Hepatocyte (in vitro differentiated cells): Measurements from ENCODE around the gene KIF17. TPM values are rescaled to one million over a fixed set of nuclear protein-coding genes. Genes with fewer than 3 reads are reported as not detected.
A peak's percentile ranks its signal among the peaks of the same experiment; 100 is the strongest.
"Not testable (repeated sequence)": the region's sequence is repeated elsewhere in the genome, so short reads cannot be mapped to it uniquely, and the experiment has no call there.

Source experiments
- DNase-seq: peaks from one replicate; pipeline ENCODE4 v3.0.0-alpha.2; 2016; ENCODE audit warnings: low spot score
- H2AFZ ChIP-seq: fragments of 200-600 bp; sonication (generic); 2 replicates; pipeline ENCODE4 v1.6.0; 2016; ENCODE audit warnings: antibody characterized with exemption, mild to moderate bottlenecking
- H3K27ac ChIP-seq: fragments of 200-600 bp; sonication (generic); 2 replicates; pipeline ENCODE4 v1.5.1; 2016; ENCODE audit warnings: mild to moderate bottlenecking
- H3K27me3 ChIP-seq: fragments of 200-600 bp; sonication (generic); 2 replicates; pipeline ENCODE4 v1.6.1; 2016
- H3K36me3 ChIP-seq: fragments of 200-600 bp; sonication (generic); replicated peaks from 2 replicates; pipeline ENCODE4 v1.5.1; 2016; ENCODE audit warnings: low read depth; ENCODE audit not compliant: insufficient read depth
- H3K4me1 ChIP-seq: fragments of 200-600 bp; sonication (generic); 2 replicates; pipeline ENCODE4 v1.5.1; 2016; ENCODE audit warnings: mild to moderate bottlenecking, moderate library complexity; ENCODE audit not compliant: insufficient read depth
- H3K4me2 ChIP-seq: fragments of 200-600 bp; sonication (generic); 2 replicates; pipeline ENCODE4 v1.6.0; 2016
- H3K4me3 ChIP-seq: fragments of 200-600 bp; sonication (generic); 2 replicates; pipeline ENCODE4 v1.5.1; 2016; ENCODE audit warnings: mild to moderate bottlenecking
- H3K79me2 ChIP-seq: fragments of 200-600 bp; sonication (generic); 2 replicates; pipeline ENCODE4 v1.6.0; 2017; ENCODE audit warnings: mild to moderate bottlenecking
- H3K9me2 ChIP-seq: fragments of 200-600 bp; sonication (generic); replicated peaks from 2 replicates; pipeline ENCODE4 v1.6.0; 2017; ENCODE audit warnings: mild to moderate bottlenecking; ENCODE audit not compliant: insufficient read depth
- H3K9me3 ChIP-seq: fragments of 200-600 bp; sonication (generic); 2 replicates; pipeline ENCODE4 v1.5.1; 2016; ENCODE audit warnings: low read depth, mild to moderate bottlenecking
- H4K20me1 ChIP-seq: fragments of 200-600 bp; sonication (generic); 2 replicates; pipeline ENCODE4 v1.6.0; 2016; ENCODE audit warnings: mild to moderate bottlenecking; ENCODE audit not compliant: insufficient read depth, poor library complexity, severe bottlenecking
- CTCF ChIP-seq: fragments of 200-600 bp; sonication (generic); IDR thresholded peaks from 2 replicates; pipeline ENCODE4 v1.5.1; 2016; ENCODE audit warnings: antibody characterized with exemption, mild to moderate bottlenecking; ENCODE audit not compliant: poor library complexity
- EZH2 ChIP-seq: fragments of 200-600 bp; sonication (generic); IDR thresholded peaks from 2 replicates; pipeline ENCODE4 v1.6.1; 2016; ENCODE audit warnings: antibody characterized with exemption, mild to moderate bottlenecking, borderline replicate concordance
- EZH2phosphoT487 ChIP-seq: fragments of 200-600 bp; sonication (generic); IDR thresholded peaks from one replicate; pipeline ENCODE4 v1.6.1; 2018; ENCODE audit warnings: antibody characterized with exemption, mild to moderate bottlenecking, low read depth, moderate library complexity; ENCODE audit not compliant: unreplicated experiment, severe bottlenecking
- WGBS: methylation state at CpG from one replicate; pipeline ENCODE4 v1.1.6; 2016; ENCODE audit warnings: low lambda C conversion rate; ENCODE audit errors: missing lambda C conversion rate; 5-methylcytosine and 5-hydroxymethylcytosine counted together
- polyA plus RNA-seq: library from polyadenylated mRNA; unstranded; fragments of >200 nt; fragmentation: Nextera tagmentation; extraction: Ambion mirVana; gene quantifications from 2 replicates; pipeline ENCODE4 v1.2.1, GENCODE V29; 2016
- total RNA-seq: library from RNA; depleted of rRNA; stranded (reverse); fragments of >200 nt; gene quantifications from 2 replicates; pipeline ENCODE4 v1.2.3, GENCODE V29; 2014

KIF17 gene
- total and polyA plus RNA-seq, 2 experiments from 2014 or later, result 0.23 to 0.28 TPM

GRCh38 chr1:20719261-20719660, 1.5 kb upstream of the KIF17 start:
- Histone ChIP-seq H3K9me3 (no peaks in the 10 kb centered on the region), H3K27ac (no peak overlapping the region), H3K36me3 (no peaks in the 10 kb centered on the region), H4K20me1 (no peaks in the 10 kb centered on the region), H3K9me2 (no peaks in the 10 kb centered on the region), H3K27me3 (peaks cover 22% of the 10 kb centered on the region), H2AFZ (no peak overlapping the region), H3K4me3 (no peak overlapping the region), H3K79me2 (no peaks in the 10 kb centered on the region), H3K4me1 (no peaks in the 10 kb centered on the region), H3K4me2 (no peak overlapping the region)
- WGBS, result 96% methylated on average over 8 of the region's 8 CpGs
- DNase-seq, result no peak
- TF ChIP-seq EZH2phosphoT487 (no peak), EZH2 (no peak), CTCF (no peak)

GRCh38 chr1:20718343-20718882, 606 bp upstream of the KIF17 start:
- H3K79me2 ChIP-seq, H3K27ac ChIP-seq, H3K9me2 ChIP-seq, DNase-seq, H3K36me3 ChIP-seq, H3K9me3 ChIP-seq, H4K20me1 ChIP-seq, H3K4me1 ChIP-seq: not testable (repeated sequence)
- Histone ChIP-seq H2AFZ (peak overlapping the region; percentile 63), H3K4me2 (peak overlapping the region; percentile 88), H3K4me3 (peak overlapping the region; percentile 36), H3K27me3 (peaks cover 22% of the 10 kb centered on the region)
- WGBS, result 62% methylated on average over 17 of the region's 17 CpGs

GRCh38 chr1:20716232-20716631, 1.6 kb downstream of the KIF17 start:
- no peak for DNase-seq
- Histone ChIP-seq H3K27me3 (peaks cover 22% of the 10 kb centered on the region), H3K4me2 (no peak overlapping the region), H3K79me2 (no peaks in the 10 kb centered on the region), H4K20me1 (no peaks in the 10 kb centered on the region), H3K27ac (no peak overlapping the region), H3K36me3 (no peaks in the 10 kb centered on the region), H2AFZ (no peak overlapping the region), H3K9me2 (no peaks in the 10 kb centered on the region), H3K4me3 (no peak overlapping the region), H3K4me1 (no peaks in the 10 kb centered on the region), H3K9me3 (no peaks in the 10 kb centered on the region)
- WGBS, result 94% methylated on average over 13 of the region's 13 CpGs
- TF ChIP-seq EZH2 (no peak), EZH2phosphoT487 (no peak), CTCF (no peak)

- Histone ChIP-seq H3K79me2 (no peaks in the 10 kb centered on the region), H3K4me3 (no peak overlapping the region), H3K4me2 (no peak overlapping the region), H4K20me1 (no peaks in the 10 kb centered on the region), H3K9me2 (no peaks in the 10 kb centered on the region), H3K9me3 (no peaks in the 10 kb centered on the region), H3K36me3 (no peaks in the 10 kb centered on the region), H3K27me3 (peaks cover 22% of the 10 kb centered on the region), H2AFZ (no peak overlapping the region), H3K4me1 (no peaks in the 10 kb centered on the region), H3K27ac (no peak overlapping the region)
- no peak for TF ChIP-seq CTCF
- no peak for TF ChIP-seq EZH2phosphoT487
- TF ChIP-seq EZH2, result no peak
- 91% methylated on average over 15 of the region's 15 CpGs for WGBS
- no peak for DNase-seq
These were observed 2.4 kb downstream of the KIF17 start for GRCh38 chr1:20715406-20715805.
